ENCODE measurements around the gene RGPD3. TPM values are rescaled to one million over a fixed set of nuclear protein-coding genes. Genes with fewer than 3 reads are reported as not detected.
"Not testable (repeated sequence)": the region's sequence is repeated elsewhere in the genome, so short reads cannot be mapped to it uniquely, and the experiment has no call there.

The RGPD3 gene
- total and polyA plus RNA-seq, 2 donors (not counting 1 experiment from before 2014, with no cell fraction given) = 0.16 to 0.37 TPM

DNA sequence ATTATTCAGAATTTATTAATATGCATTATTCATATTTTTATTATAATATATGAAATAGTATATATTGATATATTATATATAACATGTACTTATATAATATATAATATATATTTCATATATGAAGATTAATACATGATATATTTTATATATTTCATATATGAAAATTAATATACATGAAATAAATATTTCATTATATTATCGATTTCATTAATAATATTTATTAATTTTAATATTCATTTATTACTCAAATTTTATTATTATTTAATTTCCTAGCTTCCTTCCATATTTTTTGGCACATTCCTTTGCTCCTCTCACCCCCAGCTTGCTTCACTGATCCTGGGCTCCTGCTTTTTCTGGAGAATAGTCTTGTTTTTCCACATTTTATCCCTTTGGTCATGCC, 48.7 kb upstream of the RGPD3 start:
- TF ChIP-seq EZH2 (IDR thresholded peaks at IDR 0.05; ENCODE audit: borderline replicate concordance, insufficient read depth, low read depth, low read length, poor library complexity, severe bottlenecking) (no peak), CTCF (IDR thresholded peaks at IDR 0.05) (no peak)
- CTCF ChIA-PET = no interaction called here
- no peaks in the 10 kb centered on the region for H3K27me3 Mint-ChIP-seq
- H3K4me1 ChIP-seq (ENCODE audit: control insufficient read depth in 2 of 2, insufficient read depth in 2 of 2, low read length in 2 of 2) = no peaks in the 10 kb centered on the region
- no peaks in the 10 kb centered on the region for H3K4me1 Mint-ChIP-seq
- H3K9ac ChIP-seq (ENCODE audit: low read length) = no peak overlapping the region
- no peak overlapping the region for H3K4me3 ChIP-seq (ENCODE audit: control extremely low read depth in 1 of 5, extremely low read depth in 1 of 5, insufficient read depth in 1 of 5, low read depth in 2 of 5, low read length in 4 of 5)
- H3K79me2 ChIP-seq (ENCODE audit: control insufficient read depth, insufficient read depth, low read length) = no peaks in the 10 kb centered on the region
- no peak overlapping the region for H3K27ac ChIP-seq (ENCODE audit: low read length in 2 of 2)
- WGBS (ENCODE audit: insufficient coverage) = no CpG with 5 or more reads among the region's 1 CpG
- H3K9me3 Mint-ChIP-seq (ENCODE audit: insufficient read depth) = no peaks in the 10 kb centered on the region
- H3K27ac Mint-ChIP-seq = no peak overlapping the region
- H3K9me3 ChIP-seq (ENCODE audit: control extremely low read depth in 1 of 3, control insufficient read depth in 2 of 3, insufficient read depth in 1 of 3, low read length in 2 of 3) = no peaks in the 10 kb centered on the region
- no peaks in the 10 kb centered on the region for H4K20me1 ChIP-seq (ENCODE audit: control insufficient read depth, insufficient read depth, low read length, poor library complexity, severe bottlenecking)
- no peak overlapping the region for H3K4me3 Mint-ChIP-seq
- no peak overlapping the region for H2AFZ ChIP-seq (ENCODE audit: insufficient read depth, low read depth, low read length, poor library complexity, severe bottlenecking)
- intact Hi-C loops (cut with micrococcal nuclease) = no loop called here
- ATAC-seq (ENCODE audit: low read depth) (no peak), DNase-seq (no peak)
- H3K36me3 ChIP-seq (replicated peaks in 1 of 2; ENCODE audit: control extremely low read depth in 1 of 2, control insufficient read depth in 1 of 2, extremely low read depth in 1 of 2, insufficient read depth in 2 of 2, low read length in 1 of 2) = no peaks in the 10 kb centered on the region
- no peak overlapping the region for H3K4me2 ChIP-seq (replicated peaks; ENCODE audit: low read depth, low read length, poor library complexity, severe bottlenecking)
- POLR2A ChIA-PET = no interaction called here
- H3K27me3 ChIP-seq (replicated peaks in 1 of 4; ENCODE audit: control extremely low read depth in 1 of 4, control insufficient read depth in 3 of 4, insufficient read depth in 4 of 4, low read length in 3 of 4) = no peaks in the 10 kb centered on the region

GRCh38 chr2:106516436-106516835, 48.2 kb upstream of the RGPD3 start:
- no peak overlapping the region for H3K9ac ChIP-seq (ENCODE audit: low read length)
- Mint-ChIP-seq H3K4me1 (no peaks in the 10 kb centered on the region), H3K9me3 (ENCODE audit: insufficient read depth) (no peaks in the 10 kb centered on the region), H3K4me3 (no peak overlapping the region), H3K27me3 (no peaks in the 10 kb centered on the region), H3K27ac (no peak overlapping the region)
- no peaks in the 10 kb centered on the region for H3K36me3 ChIP-seq (replicated peaks in 1 of 2; ENCODE audit: control extremely low read depth in 1 of 2, control insufficient read depth in 1 of 2, extremely low read depth in 1 of 2, insufficient read depth in 2 of 2, low read length in 1 of 2)
- no peaks in the 10 kb centered on the region for H3K4me1 ChIP-seq (ENCODE audit: control insufficient read depth in 2 of 2, insufficient read depth in 2 of 2, low read length in 2 of 2)
- ATAC-seq (ENCODE audit: low read depth) = no peak
- H3K79me2 ChIP-seq (ENCODE audit: control insufficient read depth, insufficient read depth, low read length) = no peaks in the 10 kb centered on the region
- intact Hi-C loops (cut with micrococcal nuclease) = no loop called here
- TF ChIP-seq CTCF (IDR thresholded peaks at IDR 0.05) (no peak), EZH2 (IDR thresholded peaks at IDR 0.05; ENCODE audit: borderline replicate concordance, insufficient read depth, low read depth, low read length, poor library complexity, severe bottlenecking) (no peak)
- ChIA-PET CTCF (no interaction called here), POLR2A (no interaction called here)
- H3K9me3 ChIP-seq (ENCODE audit: control extremely low read depth in 1 of 3, control insufficient read depth in 2 of 3, insufficient read depth in 1 of 3, low read length in 2 of 3) = no peaks in the 10 kb centered on the region
- no peaks in the 10 kb centered on the region for H3K27me3 ChIP-seq (replicated peaks in 1 of 4; ENCODE audit: control extremely low read depth in 1 of 4, control insufficient read depth in 3 of 4, insufficient read depth in 4 of 4, low read length in 3 of 4)
- H2AFZ ChIP-seq (ENCODE audit: insufficient read depth, low read depth, low read length, poor library complexity, severe bottlenecking) = no peak overlapping the region
- H3K4me3 ChIP-seq (ENCODE audit: control extremely low read depth in 1 of 5, extremely low read depth in 1 of 5, insufficient read depth in 1 of 5, low read depth in 2 of 5, low read length in 4 of 5) = no peak overlapping the region
- H3K4me2 ChIP-seq (replicated peaks; ENCODE audit: low read depth, low read length, poor library complexity, severe bottlenecking) = no peak overlapping the region
- H4K20me1 ChIP-seq (ENCODE audit: control insufficient read depth, insufficient read depth, low read length, poor library complexity, severe bottlenecking) = no peaks in the 10 kb centered on the region
- WGBS (ENCODE audit: insufficient coverage) = 33% methylated on average over 1 of the region's 4 CpGs
- DNase-seq = no peak
- H3K27ac ChIP-seq (ENCODE audit: low read length in 2 of 2) = no peak overlapping the region

DNA sequence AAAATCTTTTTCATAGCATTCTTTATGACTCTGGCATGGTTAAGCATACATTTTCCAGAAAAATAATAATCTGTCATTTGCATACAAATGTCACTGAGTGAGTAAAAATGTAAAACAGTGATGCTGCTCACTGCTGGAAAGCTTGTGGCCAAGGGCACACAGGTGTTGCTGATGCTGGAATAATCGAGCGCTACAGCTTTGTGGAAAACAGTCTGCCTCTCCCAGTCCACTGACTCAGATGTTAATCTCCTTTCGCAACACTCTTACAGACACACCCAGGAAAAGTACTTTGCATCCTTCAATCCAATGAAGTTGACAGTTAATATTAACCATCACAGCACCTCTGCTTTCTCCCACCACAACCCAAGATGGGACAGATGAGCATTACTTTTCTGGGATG, 46.6 kb upstream of the RGPD3 start:
- CTCF ChIA-PET; POLR2A ChIA-PET; ATAC-seq (ENCODE audit: low read depth): not testable (repeated sequence)

More for the DNA sequence above, 46.6 kb upstream of the RGPD3 start:
- DNase-seq; H3K4me3 Mint-ChIP-seq; H3K27ac ChIP-seq (ENCODE audit: low read length in 2 of 2); H4K20me1 ChIP-seq (ENCODE audit: control insufficient read depth, insufficient read depth, low read length, poor library complexity, severe bottlenecking); H3K79me2 ChIP-seq (ENCODE audit: control insufficient read depth, insufficient read depth, low read length); H2AFZ ChIP-seq (ENCODE audit: insufficient read depth, low read depth, low read length, poor library complexity, severe bottlenecking); H3K27me3 Mint-ChIP-seq; H3K4me3 ChIP-seq (ENCODE audit: control extremely low read depth in 1 of 5, extremely low read depth in 1 of 5, insufficient read depth in 1 of 5, low read depth in 2 of 5, low read length in 4 of 5); H3K27me3 ChIP-seq (replicated peaks in 1 of 4; ENCODE audit: control extremely low read depth in 1 of 4, control insufficient read depth in 3 of 4, insufficient read depth in 4 of 4, low read length in 3 of 4); H3K4me1 ChIP-seq (ENCODE audit: control insufficient read depth in 2 of 2, insufficient read depth in 2 of 2, low read length in 2 of 2); H3K9me3 ChIP-seq (ENCODE audit: control extremely low read depth in 1 of 3, control insufficient read depth in 2 of 3, insufficient read depth in 1 of 3, low read length in 2 of 3); H3K36me3 ChIP-seq (replicated peaks in 1 of 2; ENCODE audit: control extremely low read depth in 1 of 2, control insufficient read depth in 1 of 2, extremely low read depth in 1 of 2, insufficient read depth in 2 of 2, low read length in 1 of 2); H3K9me3 Mint-ChIP-seq (ENCODE audit: insufficient read depth); H3K9ac ChIP-seq (ENCODE audit: low read length); intact Hi-C loops (cut with micrococcal nuclease); H3K4me1 Mint-ChIP-seq; H3K4me2 ChIP-seq (replicated peaks; ENCODE audit: low read depth, low read length, poor library complexity, severe bottlenecking); H3K27ac Mint-ChIP-seq: not testable (repeated sequence)
- 100% methylated on average over 3 of the region's 3 CpGs for WGBS (ENCODE audit: insufficient coverage)

Data from B cell (primary cell).